ENCODE data around the gene RIMKLB. TPM values are rescaled to one million over a fixed set of nuclear protein-coding genes. Genes with fewer than 3 reads are reported as not detected.
"Not testable (repeated sequence)": the region's sequence is repeated elsewhere in the genome, so short reads cannot be mapped to it uniquely, and the experiment has no call there.

Gene RIMKLB
- total and polyA plus RNA-seq, 10 of the 15 experiments (the other 5 are each of a cell fraction or from before 2014, with no cell fraction given), result 0.15 to 0.83 (median 0.46) TPM

DNA sequence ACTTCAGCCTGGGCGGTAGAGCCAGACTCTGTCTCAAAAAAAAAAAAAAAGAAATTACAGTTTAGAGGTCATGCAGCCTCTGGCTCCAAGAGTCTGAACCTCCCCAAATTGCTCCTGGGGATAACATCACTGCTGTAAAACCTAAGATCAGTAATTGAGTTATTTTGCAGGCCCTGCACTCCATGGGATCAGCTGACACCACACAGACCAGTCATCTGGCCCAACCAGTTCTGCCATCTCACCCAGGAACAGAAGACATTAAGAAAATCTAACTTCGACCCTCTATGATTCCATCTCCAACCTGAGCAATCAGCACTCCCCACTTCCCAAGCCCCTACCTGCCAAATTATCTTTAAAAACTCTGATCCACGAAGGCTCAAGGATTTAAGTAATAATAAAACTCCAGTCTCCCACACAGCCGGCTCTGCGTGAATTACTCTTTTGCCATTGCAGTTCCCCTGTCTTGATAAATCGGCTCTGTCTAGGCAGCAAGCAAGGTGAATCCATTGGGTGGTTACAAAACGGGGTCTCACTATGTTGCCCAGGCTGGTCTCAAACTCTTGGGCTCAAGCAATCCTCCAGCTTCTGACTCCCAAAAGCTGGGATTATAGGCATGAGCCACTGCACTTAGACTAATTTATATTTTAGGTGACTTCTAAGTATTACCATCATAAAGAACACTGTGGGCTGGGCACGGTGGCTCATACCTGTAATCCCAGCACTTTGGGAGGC, 123.1 kb downstream of the RIMKLB start:
- H3K27ac ChIP-seq (ENCODE audit: control insufficient read depth, insufficient read depth); H3K27me3 ChIP-seq (replicated peaks in 1 of 2; ENCODE audit: control insufficient read depth in 2 of 2, insufficient read depth in 2 of 2, low read length in 1 of 2); POLR2A ChIA-PET; DNase-seq (ENCODE audit: low read depth, low spot score); ATAC-seq; in situ Hi-C loops (cut with MboI); FAIRE-seq; H4K20me1 ChIP-seq (ENCODE audit: control insufficient read depth, insufficient read depth); BruUV-seq (replicated peaks); H3K36me3 ChIP-seq (ENCODE audit: control insufficient read depth in 2 of 2, insufficient read depth in 2 of 2, low read length in 1 of 2); H3K4me1 ChIP-seq (ENCODE audit: control insufficient read depth, insufficient read depth, low read length); H3K4me2 ChIP-seq (ENCODE audit: control insufficient read depth, insufficient read depth); H3K79me2 ChIP-seq (ENCODE audit: control insufficient read depth, insufficient read depth, low read length); H3K4me3 ChIP-seq; H2AFZ ChIP-seq (ENCODE audit: control insufficient read depth, low read depth, low read length); SMC1A ChIA-PET (ENCODE audit: uncharacterized antibody, unreplicated experiment); H3K9me3 ChIP-seq (replicated peaks; ENCODE audit: control insufficient read depth, insufficient read depth, low read length); H3K9ac ChIP-seq (ENCODE audit: control insufficient read depth, insufficient read depth, low read length): not testable (repeated sequence)
- CTCF ChIA-PET, result interaction anchor here (0.6 to 1.0 kb wide), 2 partner anchors 40 to 69 kb away, joined by 3 to 4 read pairs; no protein-coding TSS in a partner anchor
- RAD21 ChIA-PET (ENCODE audit: unreplicated experiment), result interaction anchor here (0.6 kb wide), 1 partner anchor 1058 kb away, joined by 4 read pairs; no protein-coding TSS in a partner anchor
- WGBS (ENCODE audit: insufficient coverage, insufficient replicate concordance, low lambda C conversion rate, missing lambda C conversion rate), result 52% methylated on average over 7 of the region's 8 CpGs
- intact Hi-C loops (cut with micrococcal nuclease; ENCODE audit: unreplicated experiment), result loop anchor here (5.0 kb wide), 2 partner anchors 139 to 279 kb away; partner anchors contain the start of gene CLEC4E

DNA sequence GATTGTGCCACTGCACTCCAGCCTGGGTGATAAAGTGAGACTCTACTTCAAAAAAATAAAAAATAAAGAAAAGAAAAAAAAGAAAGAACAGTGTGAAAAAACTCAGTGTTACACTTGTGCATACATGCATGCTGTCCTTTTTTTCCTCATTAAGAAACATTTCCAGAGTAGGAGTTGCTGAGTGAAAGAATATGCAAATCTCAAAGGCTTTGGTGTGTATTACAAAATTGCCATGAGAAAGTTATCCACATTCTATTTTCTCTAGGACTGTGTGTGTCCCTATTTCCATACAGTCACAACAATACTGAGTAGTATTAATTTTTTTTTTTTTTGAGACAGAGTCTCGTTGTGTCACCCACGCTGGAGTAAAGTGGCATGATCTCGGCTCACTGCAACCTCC, 123.8 kb downstream of the RIMKLB start:
- in situ Hi-C loops (cut with MboI) (no loop called here), intact Hi-C loops (cut with micrococcal nuclease; ENCODE audit: unreplicated experiment) (loop anchor here (5.0 kb wide), 2 partner anchors 139 to 279 kb away; partner anchors contain the start of gene CLEC4E)
- TF ChIP-seq NBN (IDR thresholded peaks at IDR 0.05) (no peak), POLR2A (IDR thresholded peaks at IDR 0.05; ENCODE audit: low read depth, low read length) (no peak), RB1 (IDR thresholded peaks at IDR 0.05; ENCODE audit: borderline replicate concordance) (no peak)
- TF ChIP-seq, protein P1, sequence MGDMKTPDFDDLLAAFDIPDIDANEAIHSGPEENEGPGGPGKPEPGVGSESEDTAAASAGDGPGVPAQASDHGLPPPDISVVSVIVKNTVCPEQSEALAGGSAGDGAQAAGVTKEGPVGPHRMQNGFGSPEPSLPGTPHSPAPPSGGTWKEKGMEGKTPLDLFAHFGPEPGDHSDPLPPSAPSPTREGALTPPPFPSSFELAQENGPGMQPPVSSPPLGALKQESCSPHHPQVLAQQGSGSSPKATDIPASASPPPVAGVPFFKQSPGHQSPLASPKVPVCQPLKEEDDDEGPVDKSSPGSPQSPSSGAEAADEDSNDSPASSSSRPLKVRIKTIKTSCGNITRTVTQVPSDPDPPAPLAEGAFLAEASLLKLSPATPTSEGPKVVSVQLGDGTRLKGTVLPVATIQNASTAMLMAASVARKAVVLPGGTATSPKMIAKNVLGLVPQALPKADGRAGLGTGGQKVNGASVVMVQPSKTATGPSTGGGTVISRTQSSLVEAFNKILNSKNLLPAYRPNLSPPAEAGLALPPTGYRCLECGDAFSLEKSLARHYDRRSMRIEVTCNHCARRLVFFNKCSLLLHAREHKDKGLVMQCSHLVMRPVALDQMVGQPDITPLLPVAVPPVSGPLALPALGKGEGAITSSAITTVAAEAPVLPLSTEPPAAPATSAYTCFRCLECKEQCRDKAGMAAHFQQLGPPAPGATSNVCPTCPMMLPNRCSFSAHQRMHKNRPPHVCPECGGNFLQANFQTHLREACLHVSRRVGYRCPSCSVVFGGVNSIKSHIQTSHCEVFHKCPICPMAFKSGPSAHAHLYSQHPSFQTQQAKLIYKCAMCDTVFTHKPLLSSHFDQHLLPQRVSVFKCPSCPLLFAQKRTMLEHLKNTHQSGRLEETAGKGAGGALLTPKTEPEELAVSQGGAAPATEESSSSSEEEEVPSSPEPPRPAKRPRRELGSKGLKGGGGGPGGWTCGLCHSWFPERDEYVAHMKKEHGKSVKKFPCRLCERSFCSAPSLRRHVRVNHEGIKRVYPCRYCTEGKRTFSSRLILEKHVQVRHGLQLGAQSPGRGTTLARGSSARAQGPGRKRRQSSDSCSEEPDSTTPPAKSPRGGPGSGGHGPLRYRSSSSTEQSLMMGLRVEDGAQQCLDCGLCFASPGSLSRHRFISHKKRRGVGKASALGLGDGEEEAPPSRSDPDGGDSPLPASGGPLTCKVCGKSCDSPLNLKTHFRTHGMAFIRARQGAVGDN (IDR thresholded peaks at IDR 0.05), result no peak
- SMC1A ChIA-PET (ENCODE audit: uncharacterized antibody, unreplicated experiment), result no interaction called here
- H2AFZ ChIP-seq (ENCODE audit: control insufficient read depth, low read depth, low read length), result no peak overlapping the region
- H3K27ac ChIP-seq (ENCODE audit: control insufficient read depth, insufficient read depth), result no peak overlapping the region
- H3K79me2 ChIP-seq (ENCODE audit: control insufficient read depth, insufficient read depth, low read length), result no peaks in the 10 kb centered on the region
- RAD21 ChIA-PET (ENCODE audit: unreplicated experiment), result interaction anchor here (0.6 kb wide), 2 partner anchors 1059 to 1106 kb away, joined by 3 to 4 read pairs; no protein-coding TSS in a partner anchor
- FAIRE-seq (no peak), DNase-seq (ENCODE audit: low read depth, low spot score) (no peak), ATAC-seq (no peak)
- no peak overlapping the region for H3K9ac ChIP-seq (ENCODE audit: control insufficient read depth, insufficient read depth, low read length)
- POLR2A ChIA-PET, result no interaction called here
- no peaks in the 10 kb centered on the region for H4K20me1 ChIP-seq (ENCODE audit: control insufficient read depth, insufficient read depth)
- CTCF ChIA-PET, result interaction anchor here (1.0 to 1.4 kb wide), 3 partner anchors 68 to 277 kb away, joined by 4 to 5 read pairs (median 4); no protein-coding TSS in a partner anchor
- no peak overlapping the region for H3K4me2 ChIP-seq (ENCODE audit: control insufficient read depth, insufficient read depth)
- H3K9me3 ChIP-seq (replicated peaks; ENCODE audit: control insufficient read depth, insufficient read depth, low read length), result no peaks in the 10 kb centered on the region
- 0 out of 4 replicates have a peak, but pooled peaks cover 1 to 3% of the 10 kb centered on the region in 2 experiments for H3K27me3 ChIP-seq (replicated peaks in 1 of 2; ENCODE audit: control insufficient read depth in 2 of 2, insufficient read depth in 2 of 2, low read length in 1 of 2)
- no TSS peak for BruUV-seq (replicated peaks)
- H3K4me1 ChIP-seq (ENCODE audit: control insufficient read depth, insufficient read depth, low read length), result no peaks in the 10 kb centered on the region
- no peaks in the 10 kb centered on the region for H3K36me3 ChIP-seq (ENCODE audit: control insufficient read depth in 2 of 2, insufficient read depth in 2 of 2, low read length in 1 of 2)
- no peak overlapping the region for H3K4me3 ChIP-seq
- WGBS (ENCODE audit: insufficient coverage, insufficient replicate concordance, low lambda C conversion rate, missing lambda C conversion rate), result 36% methylated on average over 3 of the region's 3 CpGs
